HG03135 (cell line): Measurements from ENCODE around the gene AIDA.
A peak's percentile ranks its signal among the peaks of the same experiment; 100 is the strongest.

Experiments used
- ATAC-seq: cut with Tn5 transposase; IDR thresholded peaks from one replicate; pipeline ENCODE4 v1.9.1; 2021; ENCODE audit warnings: mild to moderate bottlenecking, moderate library complexity; ENCODE audit not compliant: unreplicated experiment

The AIDA gene

DNA sequence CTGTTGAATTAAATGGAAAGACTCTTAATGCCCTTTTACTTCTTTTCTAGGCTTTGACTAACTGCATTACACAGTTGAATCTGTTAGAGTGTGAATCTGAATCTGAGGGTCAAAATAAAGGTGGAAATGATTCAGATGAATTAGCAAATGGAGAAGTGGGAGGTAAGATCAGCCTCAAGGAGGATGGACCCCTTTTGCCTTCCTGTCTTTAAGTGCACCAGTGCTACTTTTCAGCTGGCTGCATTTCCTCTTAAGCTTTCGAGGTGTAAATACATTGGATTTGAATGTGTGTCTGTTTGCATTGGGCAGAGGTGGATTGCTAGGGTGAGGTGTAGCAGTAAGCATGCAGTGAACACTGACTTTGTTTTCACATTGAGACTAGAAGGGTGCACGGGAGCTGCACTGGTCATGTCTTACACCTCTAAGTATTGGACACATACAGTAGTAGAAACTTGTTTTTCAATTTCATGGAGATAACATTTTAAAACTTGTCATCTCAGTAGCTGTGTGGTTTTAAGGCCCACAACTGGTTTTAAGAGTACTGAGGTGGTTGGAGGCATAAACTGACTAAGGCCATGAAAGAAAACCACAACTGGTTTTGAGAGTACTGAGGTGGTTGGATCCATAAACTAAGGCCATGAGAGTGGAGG, 59.0 kb downstream of the AIDA start:
- ATAC-seq, result peak; percentile 48

DNA sequence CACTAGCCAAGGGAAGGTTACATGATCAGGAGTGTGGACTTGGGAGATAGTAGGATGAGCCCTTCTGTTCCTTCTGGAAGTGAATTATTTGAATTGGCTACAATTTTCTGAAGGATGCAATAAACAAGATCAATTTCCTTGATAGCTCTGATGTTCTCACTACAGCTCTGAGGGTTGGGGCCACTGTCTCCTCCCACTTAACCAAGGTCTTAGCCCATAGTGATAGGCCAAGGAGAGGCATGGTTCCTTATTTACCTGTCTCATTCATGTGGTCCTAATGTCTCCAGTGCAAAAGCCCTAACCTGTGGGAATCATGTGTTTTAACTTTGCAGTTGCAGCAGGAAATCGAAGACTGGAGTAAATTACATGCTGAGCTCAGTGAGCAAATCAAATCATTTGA, 59.6 kb downstream of the AIDA start:
- ATAC-seq, result no peak

- peak; percentile 1 for ATAC-seq
Observed at GRCh38 chr1:222644636-222644980, 67.7 kb downstream of the AIDA start.

DNA sequence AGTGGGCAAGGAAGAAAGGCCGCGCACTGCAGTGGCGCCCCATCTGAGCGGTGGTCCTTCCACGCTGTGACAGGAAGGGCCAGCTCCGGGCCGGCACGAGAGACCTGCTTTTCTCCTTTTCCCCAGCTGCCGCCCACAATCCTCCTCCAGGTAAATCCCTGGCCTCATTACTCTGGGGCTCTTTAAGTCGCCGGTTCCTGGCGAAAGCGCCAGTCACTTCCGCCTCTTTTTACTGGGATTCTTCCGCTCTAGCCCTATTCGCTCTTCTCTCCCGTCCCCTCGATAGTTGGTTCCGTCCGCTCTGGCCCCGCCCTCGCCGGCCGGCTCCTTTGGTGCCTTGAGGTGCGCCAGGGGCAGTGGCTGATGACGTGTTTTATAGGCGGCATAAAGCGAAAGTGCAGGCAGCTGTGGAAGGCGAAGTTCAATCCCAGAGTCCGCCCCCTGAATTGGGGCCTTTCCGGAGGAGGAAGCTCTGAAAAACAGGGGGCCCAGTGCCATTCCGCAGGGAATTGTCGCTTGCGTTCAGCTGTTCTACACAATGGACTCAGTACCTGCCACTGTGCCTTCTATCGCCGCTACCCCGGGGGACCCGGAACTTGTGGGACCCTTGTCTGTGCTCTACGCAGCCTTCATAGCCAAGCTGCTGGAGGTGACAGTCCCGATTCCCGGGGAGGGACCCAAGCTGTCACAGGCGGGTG, 68.2 kb downstream of the AIDA start:
- ATAC-seq, result peak; percentile 96

GRCh38 chr1:222643606-222643937, 68.7 kb downstream of the AIDA start:
- ATAC-seq, result no peak

DNA sequence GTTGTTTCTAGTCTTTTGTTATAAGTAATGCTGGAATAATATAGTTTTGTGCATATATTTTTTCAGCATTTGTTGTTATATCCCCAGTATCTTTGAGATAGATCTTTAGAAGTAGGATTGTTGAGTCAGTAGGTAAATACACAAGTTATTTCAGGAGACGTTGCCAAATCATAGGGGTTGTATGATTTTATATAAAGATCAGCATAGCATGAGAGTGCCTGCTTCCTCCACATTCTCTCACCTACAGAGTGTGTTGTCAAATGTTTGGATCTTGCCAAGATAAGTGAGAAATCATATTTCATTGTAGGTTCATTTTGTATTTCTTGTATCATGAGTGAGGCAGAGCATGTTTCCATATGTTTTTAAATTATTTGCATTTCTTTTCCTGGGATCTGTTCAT, 69.8 kb downstream of the AIDA start:
- ATAC-seq, result no peak

DNA sequence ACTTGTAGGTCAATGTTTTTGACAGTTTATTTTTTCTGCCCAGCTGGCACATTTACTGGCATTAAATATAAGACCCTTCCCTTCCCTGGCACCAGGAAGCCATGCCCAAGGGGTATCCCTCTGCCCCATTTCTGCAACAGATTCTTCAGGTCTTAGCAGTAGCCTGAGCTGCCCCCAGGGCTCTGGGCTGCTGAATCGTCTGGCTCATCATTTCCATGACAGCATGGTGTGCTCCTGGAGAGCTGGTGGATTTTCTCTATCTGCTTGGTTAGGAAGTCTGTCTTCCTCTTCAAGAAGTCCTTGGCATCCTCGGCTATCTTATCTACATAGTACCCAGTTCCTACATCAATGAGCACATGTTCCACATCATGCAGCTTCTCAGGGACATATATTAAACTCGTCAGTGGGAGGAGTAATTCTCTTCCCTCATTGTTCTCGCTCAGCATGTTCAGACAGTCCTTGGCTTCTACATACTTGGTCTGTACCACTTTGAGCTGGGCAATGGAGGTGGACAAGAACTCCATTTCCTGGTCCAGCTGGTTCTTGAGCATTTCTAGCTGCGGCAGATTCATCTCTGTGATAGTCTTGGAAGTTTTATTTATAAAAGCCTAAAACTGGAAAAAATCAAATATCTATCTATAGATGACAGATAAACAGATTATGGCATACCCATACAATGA, 70.9 kb downstream of the AIDA start:
- ATAC-seq, result no peak

DNA sequence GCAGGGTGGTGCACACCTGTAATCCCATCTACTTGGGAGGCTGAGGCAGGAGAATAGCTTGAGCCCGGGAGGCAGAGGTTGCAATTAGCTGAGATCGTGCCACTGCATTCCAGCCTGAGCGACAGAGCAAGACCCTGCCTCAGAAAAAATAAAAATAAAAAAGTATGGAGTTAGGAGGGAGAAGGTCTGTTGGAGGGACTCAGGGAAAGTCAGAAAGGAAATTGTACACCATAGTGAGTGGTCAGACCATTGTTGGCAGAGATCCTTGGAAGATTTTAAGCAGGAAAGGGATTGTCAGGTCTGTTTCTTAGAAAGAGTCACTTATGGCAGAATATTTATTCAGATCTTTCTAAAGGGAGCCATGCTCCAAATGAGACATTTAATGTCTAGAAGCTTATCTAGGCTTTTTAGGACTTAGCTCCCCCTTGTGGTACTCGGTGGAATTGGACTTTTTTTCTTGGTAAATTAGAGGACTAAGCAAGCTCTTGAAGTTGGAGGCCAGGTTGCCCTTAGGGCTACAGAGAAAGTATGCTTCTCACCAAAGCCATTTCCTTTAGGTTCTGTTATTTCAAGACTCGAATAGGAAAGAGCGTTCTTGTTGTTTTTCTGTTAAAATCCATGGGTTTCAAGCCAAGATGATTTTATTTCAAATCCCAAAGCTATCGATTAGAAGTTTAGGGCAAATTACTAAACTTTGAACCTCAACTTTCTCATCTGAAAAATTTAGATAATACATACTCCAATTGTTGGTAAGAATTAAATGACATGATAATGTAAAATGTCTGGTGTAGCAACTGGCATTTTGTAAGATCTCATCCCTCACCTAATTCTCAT, 77.9 kb downstream of the AIDA start:
- peak; percentile 82 for ATAC-seq

DNA sequence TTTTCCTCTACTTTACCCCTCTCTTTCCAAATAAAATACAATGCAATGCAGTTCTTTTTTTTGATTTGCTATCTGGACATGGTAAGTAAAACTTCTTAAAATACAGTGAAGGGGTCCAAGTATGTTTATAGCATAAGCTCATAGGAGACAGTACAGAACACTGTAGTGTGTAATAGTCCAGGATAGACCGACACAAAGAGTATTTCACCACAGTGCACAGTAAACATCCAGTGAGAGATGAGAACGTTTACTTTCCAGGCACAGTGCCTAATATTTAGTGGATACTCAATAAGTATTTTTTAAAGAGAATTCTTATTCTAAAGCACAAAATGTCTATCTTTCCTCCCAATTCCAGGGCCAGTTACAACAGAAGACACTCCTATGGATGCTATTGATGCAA, 79.5 kb downstream of the AIDA start:
- ATAC-seq, result no peak

DNA sequence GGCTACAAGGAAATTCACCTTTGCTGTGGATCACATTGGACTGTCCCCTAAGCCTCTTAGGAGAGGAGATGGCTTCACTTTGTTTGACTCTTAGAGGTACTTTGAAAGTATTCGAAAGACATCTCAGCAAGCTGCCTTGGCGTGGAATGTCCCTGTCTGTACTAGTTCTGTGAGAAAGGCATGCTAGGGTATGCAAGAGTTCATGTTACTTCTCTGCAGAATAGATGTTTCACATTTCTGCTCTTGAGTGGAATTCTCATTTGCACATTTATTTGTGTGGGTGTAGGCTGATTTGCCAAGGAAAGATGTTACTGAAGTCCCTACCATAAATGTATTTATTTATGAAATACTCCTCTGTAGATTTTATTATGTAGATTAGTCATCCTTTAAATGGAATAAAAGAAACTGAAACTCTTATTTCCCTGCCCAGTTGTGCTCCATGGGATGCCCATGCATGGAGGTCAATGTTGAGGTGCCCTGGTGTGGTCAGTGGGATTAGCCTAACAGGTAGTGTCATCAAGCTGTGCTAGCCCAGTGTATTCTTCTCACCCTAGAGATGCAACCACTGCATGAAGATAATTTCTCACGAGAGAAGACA, 80.6 kb downstream of the AIDA start:
- ATAC-seq, result no peak

DNA sequence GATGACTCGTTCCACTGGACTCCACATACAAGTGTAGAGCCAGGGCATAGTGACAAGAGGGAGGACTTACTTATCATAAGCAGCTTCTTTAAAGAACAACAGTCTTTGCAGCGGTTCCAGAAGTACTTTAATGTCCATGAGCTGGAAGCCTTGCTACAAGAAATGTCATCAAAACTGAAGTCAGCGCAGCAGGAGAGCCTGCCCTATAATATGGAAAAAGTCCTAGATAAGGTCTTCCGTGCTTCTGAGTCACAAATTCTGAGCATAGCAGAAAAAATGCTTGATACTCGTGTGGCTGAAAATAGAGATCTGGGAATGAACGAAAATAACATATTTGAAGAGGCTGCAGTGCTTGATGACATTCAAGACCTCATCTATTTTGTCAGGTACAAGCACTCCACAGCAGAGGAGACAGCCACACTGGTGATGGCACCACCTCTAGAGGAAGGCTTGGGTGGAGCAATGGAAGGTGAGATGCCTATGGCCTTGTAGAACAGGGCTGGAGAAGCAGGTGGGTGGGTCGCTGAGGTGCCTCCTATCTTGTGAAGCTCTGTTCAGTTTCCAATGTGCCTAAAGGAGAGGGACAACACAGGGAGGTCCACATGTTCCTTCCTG, 82.3 kb downstream of the AIDA start:
- no peak for ATAC-seq

- ATAC-seq, result no peak
Observed at GRCh38 chr1:222627232-222627631, 85.1 kb downstream of the AIDA start.

DNA sequence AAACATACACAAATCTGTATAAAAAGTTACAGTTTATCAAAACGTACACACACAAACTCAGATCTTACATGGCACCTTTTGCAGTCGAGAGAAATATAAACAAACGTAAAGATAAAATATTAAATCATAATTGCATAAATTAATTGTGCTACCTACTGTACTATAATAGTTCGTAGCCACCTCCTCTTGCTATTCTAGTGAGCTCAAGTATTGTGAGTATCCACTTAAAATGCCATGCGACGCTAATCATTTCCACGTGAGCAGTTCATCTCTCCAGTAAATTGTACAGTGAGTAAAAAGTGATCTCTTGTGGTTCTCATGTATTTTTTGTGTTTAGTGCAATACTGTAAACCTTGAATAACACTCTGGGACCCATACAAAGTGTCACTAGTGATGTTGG, 88.1 kb downstream of the AIDA start:
- ATAC-seq, result no peak

DNA sequence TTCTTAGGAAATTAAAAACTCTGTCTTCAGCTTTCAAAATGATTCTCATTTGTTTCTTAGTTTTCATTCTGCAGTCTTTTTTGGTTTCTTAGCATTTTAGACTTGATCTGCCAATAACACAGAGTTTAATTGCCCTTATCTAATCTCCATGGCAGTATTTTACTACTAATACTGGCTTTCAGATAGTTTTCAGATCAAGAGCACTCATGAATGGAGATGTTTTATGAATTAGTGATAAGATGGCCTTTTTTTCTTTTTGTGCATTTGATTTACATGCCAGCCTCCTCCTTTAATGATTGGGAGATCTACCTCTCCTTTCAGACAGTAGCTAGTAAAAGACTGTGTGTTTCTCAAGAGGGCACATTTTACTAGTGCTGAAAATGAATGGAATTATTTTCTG, 88.8 kb downstream of the AIDA start:
- no peak for ATAC-seq

DNA sequence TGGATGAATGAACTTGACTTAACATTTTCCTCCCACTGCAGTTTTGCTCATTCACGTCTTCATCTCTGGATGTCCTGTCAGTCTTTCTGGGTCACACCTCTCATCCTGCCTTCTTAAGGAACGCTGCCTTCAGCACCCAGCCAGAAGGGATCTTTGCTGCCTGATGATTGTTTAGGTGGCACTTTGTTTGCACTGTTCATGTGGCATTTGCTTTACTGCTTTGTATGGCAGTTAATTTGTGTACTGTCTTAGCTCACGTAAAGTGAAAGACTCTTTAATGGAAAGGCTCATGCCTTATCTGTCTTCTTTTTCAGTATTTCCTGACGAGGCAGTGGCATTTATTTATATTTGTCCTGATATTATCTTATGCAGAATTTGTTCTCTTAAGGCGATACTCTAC, 89.5 kb downstream of the AIDA start:
- no peak for ATAC-seq

DNA sequence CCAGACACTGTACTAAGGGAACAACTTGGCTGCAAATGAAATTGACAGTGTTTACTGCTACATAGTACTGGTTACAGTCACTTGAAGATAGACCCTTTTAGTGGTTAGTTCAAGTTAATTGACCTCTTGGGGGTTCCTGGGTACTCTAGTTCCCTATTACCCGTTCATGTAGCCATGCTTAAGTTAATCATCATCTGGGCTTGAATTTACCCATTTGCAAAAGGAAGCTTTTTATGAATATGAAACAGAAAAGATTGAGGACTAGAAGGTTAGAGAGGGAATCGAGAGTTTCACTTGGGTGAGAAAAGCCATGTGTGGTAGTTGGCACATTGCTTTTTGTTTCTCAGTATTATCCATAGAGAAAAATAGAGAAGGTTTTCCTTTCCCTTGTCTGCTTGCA, 91.7 kb downstream of the AIDA start:
- ATAC-seq, result peak; percentile 35

DNA sequence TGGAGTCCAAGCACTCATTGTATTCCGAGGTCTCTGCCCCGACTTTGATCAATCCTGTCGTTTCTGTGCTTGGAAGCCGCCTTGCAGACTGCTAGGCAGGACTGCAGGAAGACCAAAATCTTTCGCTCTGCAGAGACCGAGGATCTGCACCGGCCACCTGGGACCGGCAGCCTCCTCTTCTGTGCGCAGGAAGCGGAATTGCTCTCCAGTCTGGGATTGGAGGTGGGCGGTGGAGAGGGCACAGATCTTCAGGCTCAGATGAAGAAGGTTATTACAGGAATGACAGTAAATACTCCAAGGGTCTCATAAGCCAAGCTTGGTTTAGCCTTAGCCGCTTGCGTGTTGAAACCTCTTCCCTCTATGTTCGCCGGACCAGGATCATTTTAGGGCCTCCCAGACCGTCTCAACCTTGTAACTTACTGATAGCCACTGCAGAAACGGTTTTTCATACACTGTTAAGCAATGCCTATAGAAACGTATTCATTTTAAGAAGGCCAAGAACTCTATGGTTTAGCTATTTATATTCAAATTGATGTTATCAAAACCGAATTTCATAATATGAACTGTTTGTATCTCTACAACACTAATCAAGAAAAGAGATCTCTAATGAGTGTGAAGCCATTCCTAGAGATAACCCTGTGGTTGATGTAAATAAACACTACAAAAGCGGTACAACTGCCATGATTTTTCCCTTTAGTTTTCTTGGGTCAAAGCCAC, 93.3 kb downstream of the AIDA start:
- no peak for ATAC-seq
